Transverse colon (tissue), 4 donors: Measurements from ENCODE around the gene PCDHGA1. TPM values are rescaled to one million over a fixed set of nuclear protein-coding genes. Genes with fewer than 3 reads are reported as not detected.

Experiments
- DNase-seq: peaks from one replicate; pipeline ENCODE4 v3.0.0-alpha.2; 2019
- H3K27ac ChIP-seq, 4 donors: fragments of 200-600 bp; sonication (generic); 2 replicates each; pipeline ENCODE4 v1.5.1; 2016 to 2018; ENCODE audit warnings: inconsistent platforms in 4 of 4
- H3K27me3 ChIP-seq: fragments of 200-600 bp; sonication (generic); 2 replicates; pipeline ENCODE4 v1.5.1; 2017; ENCODE audit warnings: inconsistent platforms
- H3K36me3 ChIP-seq, 4 donors: fragments of 200-600 bp; sonication (generic); 2 replicates each; pipeline ENCODE4 v1.5.1; 2017 to 2019; ENCODE audit warnings: inconsistent platforms in 4 of 4
- H3K4me1 ChIP-seq, 4 donors: fragments of 200-600 bp; sonication (generic); 2 replicates each; pipeline ENCODE4 v1.5.1; 2017 to 2020; ENCODE audit warnings: inconsistent platforms in 4 of 4
- H3K4me3 ChIP-seq, 4 donors: fragments of 200-600 bp; sonication (generic); 1 replicate in 1 of 4; 2 replicates in 3 of 4; pipeline versions ENCODE4 v1.5.1 to v1.6.1; 2017 to 2019; ENCODE audit warnings: inconsistent platforms in 4 of 4
- H3K9me3 ChIP-seq, 2 donors: fragments of 200-600 bp; sonication (generic); 2 replicates each; pipeline ENCODE4 v1.5.1; 2017 to 2019; ENCODE audit warnings: inconsistent platforms in 2 of 2
- EP300 ChIP-seq: sonication (generic); formaldehyde crosslinking; IDR thresholded peaks from one replicate; pipeline ENCODE4 v1.6.1; 2017; ENCODE audit warnings: antibody characterized with exemption, low read depth
- POLR2A ChIP-seq: fragments of 450-650 bp; IDR thresholded peaks from one replicate; pipeline ENCODE4 v1.6.1; 2016; ENCODE audit warnings: antibody characterized with exemption, mild to moderate bottlenecking, moderate library complexity
- POLR2AphosphoS5 ChIP-seq, 3 donors: sonication (generic); formaldehyde crosslinking; IDR thresholded peaks; one replicate each; pipeline ENCODE4 v1.6.1; 2016; ENCODE audit warnings: antibody characterized with exemption in 3 of 3
- WGBS, 2 donors: methylation state at CpG; one replicate each; pipeline ENCODE4 v1.1.5; 2018; ENCODE audit warnings: low coverage in 1 of 2; 5-methylcytosine and 5-hydroxymethylcytosine counted together
- in situ Hi-C, 4 donors: fragments of 200-750 bp; cut with MboI; loops; one replicate each; pipeline versions ENCODE4 v1.15.0 to v1.15.1; 2017; ENCODE audit warnings: low sequenced_read_pairs in 3 of 4, low pct_ligation_motif_present in 1 of 4, low pct_unique_long_range_greater_than_20kb in 1 of 4
- intact Hi-C: fragments of 100-400 bp; cut with DNase I; formaldehyde crosslinking; loops from one replicate; pipeline ENCODE4 v1.15.1; 2023; ENCODE audit warnings: low total_unique reads
- total RNA-seq, 4 donors: library from RNA; depleted of rRNA; stranded (reverse); fragments of >200 nt; gene quantifications; one replicate each; pipeline ENCODE4 v1.1.0, GENCODE V29; 2016
- TF ChIP-seq, protein P1 (sequence below), 5 experiments: fragments of 200-600 bp in 3 of 5; fragments of 450-650 bp in 2 of 5; sonication (generic) in 3 of 5; IDR thresholded peaks; 1 replicate in 2 of 5; 2 replicates in 3 of 5; pipeline ENCODE4 v1.5.1; 2016 to 2017; ENCODE audit warnings: antibody characterized with exemption in 5 of 5, inconsistent platforms in 3 of 5, mild to moderate bottlenecking in 2 of 5, moderate library complexity in 1 of 5

PCDHGA1 gene
- total RNA-seq, 4 donors from 2014 or later, result 0.55 to 0.64 TPM; not detected in 2

DNA sequence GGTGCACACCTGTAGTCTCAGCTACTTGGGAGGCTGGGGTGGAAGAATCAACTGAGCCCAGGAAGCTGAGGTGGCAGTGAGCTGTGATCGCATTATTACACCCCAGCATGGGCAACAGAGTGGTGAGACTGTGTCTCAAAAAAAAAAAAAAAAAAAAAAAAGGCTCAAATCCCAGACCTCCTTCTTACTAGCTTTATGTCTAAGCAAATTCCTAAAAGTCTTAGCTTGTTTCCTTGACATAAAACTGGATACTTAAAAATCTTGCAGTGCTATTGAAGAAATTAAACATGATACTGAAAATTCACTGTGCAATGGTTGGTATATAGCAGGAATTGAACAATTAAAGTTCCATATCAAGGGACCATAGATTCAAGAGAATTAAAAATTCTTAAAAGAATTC, 203.6 kb downstream of the PCDHGA1 start:
- in situ Hi-C loops (no loop called here), intact Hi-C loops (no loop called here)
- Histone ChIP-seq H3K4me1 (peaks cover 0 to 4% (median 0%) of the 10 kb centered on the region in 4 donors), H3K27ac (no peak overlapping the region), H3K4me3 (no peak overlapping the region), H3K9me3 (no peaks in the 10 kb centered on the region), H3K36me3 (peaks cover 0 to 17% (median 2%) of the 10 kb centered on the region in 4 donors), H3K27me3 (no peaks in the 10 kb centered on the region)
- DNase-seq, result no peak
- TF ChIP-seq EP300 (no peak), POLR2AphosphoS5 (IDR thresholded peaks at IDR 0.05) (no peak), POLR2A (no peak)
- TF ChIP-seq, protein P1, sequence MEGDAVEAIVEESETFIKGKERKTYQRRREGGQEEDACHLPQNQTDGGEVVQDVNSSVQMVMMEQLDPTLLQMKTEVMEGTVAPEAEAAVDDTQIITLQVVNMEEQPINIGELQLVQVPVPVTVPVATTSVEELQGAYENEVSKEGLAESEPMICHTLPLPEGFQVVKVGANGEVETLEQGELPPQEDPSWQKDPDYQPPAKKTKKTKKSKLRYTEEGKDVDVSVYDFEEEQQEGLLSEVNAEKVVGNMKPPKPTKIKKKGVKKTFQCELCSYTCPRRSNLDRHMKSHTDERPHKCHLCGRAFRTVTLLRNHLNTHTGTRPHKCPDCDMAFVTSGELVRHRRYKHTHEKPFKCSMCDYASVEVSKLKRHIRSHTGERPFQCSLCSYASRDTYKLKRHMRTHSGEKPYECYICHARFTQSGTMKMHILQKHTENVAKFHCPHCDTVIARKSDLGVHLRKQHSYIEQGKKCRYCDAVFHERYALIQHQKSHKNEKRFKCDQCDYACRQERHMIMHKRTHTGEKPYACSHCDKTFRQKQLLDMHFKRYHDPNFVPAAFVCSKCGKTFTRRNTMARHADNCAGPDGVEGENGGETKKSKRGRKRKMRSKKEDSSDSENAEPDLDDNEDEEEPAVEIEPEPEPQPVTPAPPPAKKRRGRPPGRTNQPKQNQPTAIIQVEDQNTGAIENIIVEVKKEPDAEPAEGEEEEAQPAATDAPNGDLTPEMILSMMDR (IDR thresholded peaks at IDR 0.05), result no peak
- WGBS, 2 donors, result 100% methylated on average over 1 of the region's 1 CpG

DNA sequence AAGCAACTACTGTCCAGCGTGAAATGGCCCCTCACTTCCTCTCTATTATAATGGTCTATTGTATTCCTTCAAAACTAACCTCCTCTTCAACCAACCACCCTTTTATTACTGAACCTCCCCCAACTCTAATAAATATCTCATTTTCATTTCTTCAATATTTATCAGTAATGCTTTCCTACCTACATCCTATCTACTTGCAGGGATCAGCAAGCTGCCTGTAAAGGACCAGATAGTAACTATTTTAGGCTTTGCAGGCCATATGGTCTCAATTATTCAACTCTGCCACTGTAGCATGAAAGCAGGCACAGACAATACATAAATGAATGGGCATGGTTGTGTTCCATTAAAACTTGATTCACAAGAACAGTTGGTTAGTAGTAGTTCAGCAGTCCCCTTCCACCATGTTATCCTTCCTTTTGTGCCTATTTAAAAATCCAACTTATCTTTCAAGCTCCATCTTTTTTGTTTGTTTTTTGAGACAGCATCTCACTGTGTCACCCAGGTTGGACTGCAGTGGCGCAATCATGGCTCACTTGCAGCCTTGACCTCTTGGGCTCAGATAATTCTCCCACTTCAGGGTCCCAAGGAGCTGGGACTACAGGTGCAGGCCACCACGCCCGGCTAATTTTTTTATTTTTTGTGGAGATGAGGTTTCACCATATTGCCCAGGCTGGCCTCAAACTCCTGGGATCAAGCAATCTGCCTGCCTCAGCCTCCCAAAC, 204.3 kb downstream of the PCDHGA1 start:
- intact Hi-C loops, result no loop called here

DNA sequence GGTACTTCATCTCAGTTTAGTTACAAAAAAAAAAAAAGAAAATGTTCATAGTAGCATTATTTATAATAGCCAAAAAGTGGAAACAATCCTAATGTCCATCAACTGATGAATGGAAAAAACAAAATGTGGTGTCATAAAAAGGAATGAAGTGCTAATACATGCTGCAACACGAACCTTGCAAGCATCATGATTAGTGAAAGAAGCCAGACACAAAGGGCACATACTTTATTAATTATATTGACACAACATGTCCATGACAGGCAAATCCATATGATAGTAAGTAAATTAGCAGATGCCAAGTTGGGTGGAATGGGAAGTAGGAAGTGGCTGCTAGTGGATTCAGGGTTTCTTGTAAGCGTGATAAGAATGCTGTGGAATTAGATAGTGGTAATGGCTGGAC, 212.7 kb downstream of the PCDHGA1 start:
- 87 to 96% methylated on average over 2 of the region's 2 CpGs for WGBS, 2 donors
- H3K27me3 ChIP-seq, result no peaks in the 10 kb centered on the region

More for the DNA sequence above, 204.3 kb downstream of the PCDHGA1 start:
- H3K9me3 ChIP-seq, result no peaks in the 10 kb centered on the region
- in situ Hi-C loops, result no loop called here
- no peaks in the 10 kb centered on the region for H3K4me1 ChIP-seq
- TF ChIP-seq, protein P1 (IDR thresholded peaks at IDR 0.05), result no peak
- no peak for TF ChIP-seq EP300
- no peak for TF ChIP-seq POLR2AphosphoS5 (IDR thresholded peaks at IDR 0.05)
- no peak for TF ChIP-seq POLR2A
- H3K36me3 ChIP-seq, result peaks cover 0 to 11% (median 2%) of the 10 kb centered on the region in 4 donors
- no peaks in the 10 kb centered on the region for H3K27me3 ChIP-seq
- H3K4me3 ChIP-seq, result no peak overlapping the region
- no peak for DNase-seq
- H3K27ac ChIP-seq, result no peak overlapping the region
- 95 to 96% methylated on average over 4 of the region's 4 CpGs for WGBS, 2 donors

DNA sequence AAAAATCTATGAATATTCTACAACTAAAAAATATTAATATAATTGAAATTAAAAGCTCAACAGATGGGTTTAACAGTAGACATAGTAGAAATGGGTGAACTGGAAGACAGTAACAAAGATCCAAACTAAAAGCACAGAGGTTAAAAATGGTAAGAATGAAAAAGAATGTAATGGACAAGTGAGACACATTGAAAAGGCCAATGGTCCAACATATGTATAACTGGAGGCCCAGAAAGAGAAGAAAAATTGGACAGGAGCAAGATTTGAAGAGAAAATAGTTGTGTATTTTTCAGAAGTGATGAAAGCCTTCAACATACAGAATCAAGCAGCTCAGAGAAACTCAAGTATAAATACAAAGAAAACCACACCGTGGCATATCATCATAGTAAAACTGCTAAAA, 217.2 kb downstream of the PCDHGA1 start:
- Histone ChIP-seq H3K36me3 (peaks cover 0 to 35% (median 13%) of the 10 kb centered on the region in 4 donors), H3K27ac (no peak overlapping the region), H3K4me1 (no peaks in the 10 kb centered on the region), H3K4me3 (no peak overlapping the region), H3K9me3 (peaks cover 25 to 33% of the 10 kb centered on the region in 2 donors), H3K27me3 (no peaks in the 10 kb centered on the region)
- in situ Hi-C loops (no loop called here), intact Hi-C loops (no loop called here)
- TF ChIP-seq, protein P1 (IDR thresholded peaks at IDR 0.05), result no peak
- TF ChIP-seq POLR2A (no peak), POLR2AphosphoS5 (IDR thresholded peaks at IDR 0.05) (no peak), EP300 (no peak)
- DNase-seq, result no peak
- 97 to 100% methylated on average over 1 of the region's 1 CpG for WGBS, 2 donors

More for the DNA sequence above, 212.7 kb downstream of the PCDHGA1 start:
- peaks cover 0 to 30% (median 9%) of the 10 kb centered on the region in 4 donors for H3K36me3 ChIP-seq
- H3K9me3 ChIP-seq, result peaks cover 16 to 17% of the 10 kb centered on the region in 2 donors
- intact Hi-C loops (no loop called here), in situ Hi-C loops (no loop called here)
- no peak for TF ChIP-seq POLR2A
- no peak for TF ChIP-seq EP300
- TF ChIP-seq, protein P1 (IDR thresholded peaks at IDR 0.05), result no peak
- TF ChIP-seq POLR2AphosphoS5 (IDR thresholded peaks at IDR 0.05), result no peak
- H3K4me3 ChIP-seq, result no peak overlapping the region
- H3K27ac ChIP-seq, result no peak overlapping the region
- no peaks in the 10 kb centered on the region for H3K4me1 ChIP-seq
- no peak for DNase-seq
